Transverse colon (tissue), 4 donors: Measurements from ENCODE around the gene CUL2.
"Not testable (repeated sequence)": the region's sequence is repeated elsewhere in the genome, so short reads cannot be mapped to it uniquely, and the experiment has no call there.

ENCODE experiments used
- POLR2A ChIP-seq: fragments of 450-650 bp; IDR thresholded peaks from one replicate; pipeline ENCODE4 v1.6.1; 2016; ENCODE audit warnings: antibody characterized with exemption, mild to moderate bottlenecking, moderate library complexity
- POLR2AphosphoS5 ChIP-seq, 3 donors: sonication (generic); formaldehyde crosslinking; IDR thresholded peaks; one replicate each; pipeline ENCODE4 v1.6.1; 2016; ENCODE audit warnings: antibody characterized with exemption in 3 of 3
- TF ChIP-seq, protein P1 (sequence below), 5 experiments: fragments of 200-600 bp in 3 of 5; fragments of 450-650 bp in 2 of 5; sonication (generic) in 3 of 5; IDR thresholded peaks; 1 replicate in 2 of 5; 2 replicates in 3 of 5; pipeline ENCODE4 v1.5.1; 2016 to 2017; ENCODE audit warnings: antibody characterized with exemption in 5 of 5, inconsistent platforms in 3 of 5, mild to moderate bottlenecking in 2 of 5, moderate library complexity in 1 of 5

- not testable (repeated sequence) for TF ChIP-seq POLR2A; POLR2AphosphoS5 (IDR thresholded peaks at IDR 0.05)
- TF ChIP-seq, protein P1, sequence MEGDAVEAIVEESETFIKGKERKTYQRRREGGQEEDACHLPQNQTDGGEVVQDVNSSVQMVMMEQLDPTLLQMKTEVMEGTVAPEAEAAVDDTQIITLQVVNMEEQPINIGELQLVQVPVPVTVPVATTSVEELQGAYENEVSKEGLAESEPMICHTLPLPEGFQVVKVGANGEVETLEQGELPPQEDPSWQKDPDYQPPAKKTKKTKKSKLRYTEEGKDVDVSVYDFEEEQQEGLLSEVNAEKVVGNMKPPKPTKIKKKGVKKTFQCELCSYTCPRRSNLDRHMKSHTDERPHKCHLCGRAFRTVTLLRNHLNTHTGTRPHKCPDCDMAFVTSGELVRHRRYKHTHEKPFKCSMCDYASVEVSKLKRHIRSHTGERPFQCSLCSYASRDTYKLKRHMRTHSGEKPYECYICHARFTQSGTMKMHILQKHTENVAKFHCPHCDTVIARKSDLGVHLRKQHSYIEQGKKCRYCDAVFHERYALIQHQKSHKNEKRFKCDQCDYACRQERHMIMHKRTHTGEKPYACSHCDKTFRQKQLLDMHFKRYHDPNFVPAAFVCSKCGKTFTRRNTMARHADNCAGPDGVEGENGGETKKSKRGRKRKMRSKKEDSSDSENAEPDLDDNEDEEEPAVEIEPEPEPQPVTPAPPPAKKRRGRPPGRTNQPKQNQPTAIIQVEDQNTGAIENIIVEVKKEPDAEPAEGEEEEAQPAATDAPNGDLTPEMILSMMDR (IDR thresholded peaks at IDR 0.05), result not testable (repeated sequence)
Observed at GRCh38 chr10:34971606-34972334, 118.4 kb downstream of the CUL2 start.
